HG02571 (cell line): ENCODE results near the gene SLC25A39.
"Not testable (repeated sequence)": the region's sequence is repeated elsewhere in the genome, so short reads cannot be mapped to it uniquely, and the experiment has no call there.

ENCODE experiments used
- ATAC-seq: cut with Tn5 transposase; IDR thresholded peaks from one replicate; pipeline ENCODE4 v1.9.1; 2021; ENCODE audit warnings: mild to moderate bottlenecking, moderate library complexity; ENCODE audit not compliant: unreplicated experiment

SLC25A39 gene

DNA sequence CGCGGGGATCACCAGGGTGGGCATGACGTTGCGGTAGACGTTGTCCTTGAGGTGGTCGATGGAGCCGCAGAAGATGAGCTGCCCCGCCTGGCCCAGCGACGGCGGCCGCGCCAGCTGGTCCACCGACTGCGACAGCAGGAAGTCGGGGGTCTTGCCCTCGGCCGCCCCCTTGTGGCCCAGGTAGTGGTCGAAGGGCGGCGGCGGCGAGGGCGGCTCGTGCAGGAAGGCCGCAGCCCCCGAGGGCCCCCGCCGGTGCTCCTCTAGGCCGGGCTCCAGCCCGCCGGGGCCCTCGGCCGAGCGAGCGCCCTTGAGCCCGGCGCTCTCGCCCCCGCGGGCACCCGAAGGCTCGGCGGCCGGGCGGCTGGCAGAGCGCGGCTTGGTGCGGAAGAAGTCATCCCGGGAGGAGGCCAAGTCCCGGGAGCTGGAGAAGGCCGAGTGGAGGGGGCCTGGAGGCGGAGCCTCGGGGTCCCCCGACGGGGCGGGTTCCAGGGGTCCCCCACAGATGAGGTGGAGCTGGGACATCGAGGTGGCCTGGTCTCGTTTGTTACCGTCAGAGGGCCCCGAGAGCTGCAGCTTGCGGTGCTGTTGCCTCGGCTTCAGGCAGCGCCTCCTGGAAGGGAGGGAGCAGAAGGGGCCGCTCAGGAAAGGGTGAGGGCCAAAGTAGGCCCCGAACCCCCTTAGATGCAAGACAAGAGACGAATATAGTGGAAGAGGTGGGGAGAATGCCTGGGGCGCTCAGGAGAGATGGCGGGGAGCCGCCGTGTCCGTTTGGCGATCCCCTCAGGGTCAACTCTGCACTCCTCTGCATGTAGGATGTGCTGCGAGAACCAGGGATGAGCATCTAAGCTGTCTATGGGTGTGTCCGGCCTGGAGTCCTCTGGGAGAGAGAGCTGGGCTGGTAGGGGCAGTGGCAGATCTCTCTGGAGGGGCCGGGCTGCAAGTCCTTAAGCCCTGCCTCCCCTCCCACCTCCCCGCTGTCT, 30.2 kb upstream of the SLC25A39 start:
- no peak for ATAC-seq

- no peak for ATAC-seq
These were observed 29.2 kb upstream of the SLC25A39 start for GRCh38 chr17:44353672-44354331.

DNA sequence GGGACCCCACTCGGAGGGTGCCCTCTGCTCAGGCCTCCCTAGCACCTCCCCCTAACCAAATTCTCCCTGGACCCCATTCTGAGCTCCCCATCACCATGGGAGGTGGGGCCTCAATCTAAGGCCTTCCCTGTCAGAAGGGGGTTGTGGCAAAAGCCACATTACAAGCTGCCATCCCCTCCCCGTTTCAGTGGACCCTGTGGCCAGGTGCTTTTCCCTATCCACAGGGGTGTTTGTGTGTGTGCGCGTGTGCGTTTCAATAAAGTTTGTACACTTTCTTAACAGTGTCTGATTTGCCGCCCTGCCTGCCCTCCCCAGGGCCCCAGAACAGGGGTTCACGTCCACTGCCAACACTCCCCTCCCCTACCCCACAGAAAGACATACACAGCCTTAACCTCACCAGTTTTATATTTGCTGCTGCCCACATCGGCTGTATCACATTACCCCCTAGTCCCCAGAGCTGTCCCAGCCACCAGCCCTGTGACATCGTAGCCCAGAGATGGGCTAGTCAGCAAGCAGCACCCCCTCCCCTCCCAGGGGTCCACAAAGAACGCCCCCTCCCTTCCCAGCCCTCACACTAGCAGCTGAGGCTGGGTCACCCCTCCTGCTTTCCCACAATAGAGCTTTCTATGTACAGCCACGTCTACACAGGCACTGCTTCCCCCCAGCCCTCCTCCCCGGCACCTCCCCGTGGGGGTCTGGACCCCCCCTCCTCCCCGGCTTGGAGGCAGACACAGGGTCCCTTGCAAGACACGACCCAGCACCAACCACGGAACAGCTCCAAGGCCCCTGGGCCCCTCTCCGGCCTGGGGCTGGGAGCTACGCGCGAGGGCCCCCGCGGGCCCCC, 28.4 kb upstream of the SLC25A39 start:
- ATAC-seq, result no peak

- no peak for ATAC-seq
These were observed 27.6 kb upstream of the SLC25A39 start for GRCh38 chr17:44351961-44352827.

DNA sequence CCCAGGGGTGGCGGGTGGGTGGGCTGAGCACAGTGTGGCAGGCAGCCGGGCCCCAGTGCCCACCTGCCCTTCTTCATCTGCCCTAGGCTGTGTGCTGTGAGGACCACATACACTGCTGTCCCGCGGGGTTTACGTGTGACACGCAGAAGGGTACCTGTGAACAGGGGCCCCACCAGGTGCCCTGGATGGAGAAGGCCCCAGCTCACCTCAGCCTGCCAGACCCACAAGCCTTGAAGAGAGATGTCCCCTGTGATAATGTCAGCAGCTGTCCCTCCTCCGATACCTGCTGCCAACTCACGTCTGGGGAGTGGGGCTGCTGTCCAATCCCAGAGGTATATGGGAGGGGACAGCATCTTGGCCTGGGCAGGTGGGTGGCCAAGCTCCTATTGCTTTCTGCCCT, 26.8 kb upstream of the SLC25A39 start:
- no peak for ATAC-seq

GRCh38 chr17:44350733-44351226, 26.2 kb upstream of the SLC25A39 start:
- no peak for ATAC-seq

- no peak for ATAC-seq
These were observed 25.0 kb upstream of the SLC25A39 start for GRCh38 chr17:44349553-44350070.

- no peak for ATAC-seq
These were observed 24.4 kb upstream of the SLC25A39 start for GRCh38 chr17:44348988-44349364.

DNA sequence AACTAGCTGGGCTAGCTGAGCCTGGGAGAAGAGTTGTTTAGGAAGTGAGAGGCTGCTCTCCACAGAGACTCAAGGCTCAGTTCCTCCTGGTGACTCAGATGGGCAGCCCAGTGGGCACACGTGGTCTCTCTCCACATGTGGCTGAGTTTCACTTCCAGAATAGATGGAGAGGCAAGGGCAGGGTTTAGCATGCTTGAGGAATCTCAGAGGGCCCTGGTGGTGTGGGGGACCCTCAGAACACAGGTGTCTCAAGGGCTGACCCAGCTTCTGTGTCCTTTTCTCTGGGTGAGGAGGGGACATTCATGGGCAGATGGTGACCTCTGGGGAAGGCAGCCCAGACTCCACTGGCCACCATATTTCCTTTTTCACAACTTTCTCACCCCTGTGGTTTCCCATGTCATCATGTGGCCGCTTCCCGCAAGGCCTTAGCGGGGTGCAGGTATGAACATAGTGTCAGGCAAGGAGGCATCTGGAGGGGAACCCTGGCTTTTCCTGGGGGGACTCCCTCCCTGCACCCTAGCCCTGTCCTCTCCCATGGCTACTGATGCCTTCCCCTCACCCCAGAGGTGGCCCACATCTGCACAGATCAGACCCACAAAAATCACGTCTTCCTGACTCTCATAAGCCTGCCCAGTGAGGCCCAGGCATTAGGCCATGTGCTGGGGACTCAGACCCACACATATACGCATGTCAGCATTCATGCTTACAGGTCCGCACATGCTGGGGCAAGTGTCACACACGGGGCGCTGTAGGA, 23.8 kb upstream of the SLC25A39 start:
- ATAC-seq, result peak; percentile 37

DNA sequence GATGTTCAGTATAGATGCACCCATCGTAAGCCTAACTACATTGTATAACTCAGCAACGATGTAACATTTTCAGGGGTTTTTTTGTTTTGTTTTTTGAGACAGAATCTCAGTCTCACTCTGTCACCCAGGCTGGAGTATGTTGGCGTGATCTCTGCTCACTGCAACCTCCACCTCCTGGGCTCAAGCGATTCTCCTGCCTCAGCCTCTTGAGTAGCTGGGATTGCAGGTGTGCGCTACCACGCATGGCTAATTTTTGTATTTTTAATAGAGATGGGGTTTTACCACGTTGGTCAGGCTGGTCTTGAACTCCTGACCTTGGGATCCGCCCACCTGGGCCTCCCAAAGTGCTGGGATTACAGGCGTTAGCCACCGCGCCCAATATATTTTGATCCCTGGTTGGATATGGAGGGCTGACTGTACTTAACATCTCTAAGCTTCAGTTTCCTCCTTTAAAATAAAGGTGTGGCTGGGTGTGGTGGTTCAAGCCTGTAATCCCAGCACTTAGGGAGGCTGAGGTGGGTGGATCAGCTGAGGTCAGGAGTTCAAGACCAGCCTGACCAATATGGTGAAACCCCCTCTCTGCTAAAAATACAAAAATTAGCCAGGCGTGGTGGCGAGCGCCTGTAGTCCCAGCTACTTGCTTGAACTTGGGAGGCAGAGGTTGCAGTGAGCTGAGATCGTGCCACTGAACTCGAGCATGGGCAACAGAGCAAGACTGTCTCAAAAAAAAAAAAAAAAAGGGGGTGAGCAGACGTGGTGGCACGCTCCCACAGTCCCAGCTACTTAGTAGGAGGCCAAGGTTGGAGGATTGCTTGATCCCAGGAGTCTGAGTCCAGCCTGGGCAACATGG, 22.8 kb upstream of the SLC25A39 start:
- not testable (repeated sequence) for ATAC-seq

DNA sequence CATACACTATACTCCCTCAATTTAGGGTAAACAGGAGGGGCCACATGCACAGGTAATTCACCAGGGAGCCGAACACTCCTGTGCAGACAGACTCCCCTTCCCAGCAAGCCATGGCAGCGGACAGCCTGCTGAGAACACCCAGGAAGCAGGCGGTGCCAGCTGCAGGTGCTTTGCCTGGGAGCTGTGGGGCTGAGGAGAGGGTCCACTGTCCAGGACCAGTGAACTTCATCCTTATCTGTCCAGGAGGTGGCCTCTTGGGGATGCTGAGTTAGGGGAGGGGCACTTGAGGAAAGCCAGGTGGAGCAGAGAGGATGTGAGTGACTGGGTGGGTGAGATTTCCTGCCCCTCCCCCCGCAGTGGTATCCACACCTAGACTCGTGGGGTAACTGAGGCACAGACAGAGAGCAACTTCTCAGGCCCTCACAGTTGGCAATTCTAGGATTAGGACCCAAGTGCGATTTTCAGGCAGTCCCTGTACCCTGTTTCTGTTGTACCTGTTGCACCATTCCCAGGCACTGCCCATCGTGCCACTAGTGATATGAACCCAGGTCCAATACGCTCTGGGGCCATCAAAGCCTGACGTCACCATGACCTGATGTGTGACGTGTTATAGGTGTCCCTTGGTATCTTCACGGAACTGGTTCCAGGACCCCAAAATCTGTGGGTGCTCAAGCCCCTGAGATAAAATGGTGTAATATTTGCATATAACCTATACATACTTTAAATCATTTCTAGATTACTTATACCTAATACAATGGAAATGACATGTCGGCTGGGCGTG, 21.6 kb upstream of the SLC25A39 start:
- ATAC-seq, result no peak

GRCh38 chr17:44345454-44346026, 20.9 kb upstream of the SLC25A39 start:
- ATAC-seq, result no peak

DNA sequence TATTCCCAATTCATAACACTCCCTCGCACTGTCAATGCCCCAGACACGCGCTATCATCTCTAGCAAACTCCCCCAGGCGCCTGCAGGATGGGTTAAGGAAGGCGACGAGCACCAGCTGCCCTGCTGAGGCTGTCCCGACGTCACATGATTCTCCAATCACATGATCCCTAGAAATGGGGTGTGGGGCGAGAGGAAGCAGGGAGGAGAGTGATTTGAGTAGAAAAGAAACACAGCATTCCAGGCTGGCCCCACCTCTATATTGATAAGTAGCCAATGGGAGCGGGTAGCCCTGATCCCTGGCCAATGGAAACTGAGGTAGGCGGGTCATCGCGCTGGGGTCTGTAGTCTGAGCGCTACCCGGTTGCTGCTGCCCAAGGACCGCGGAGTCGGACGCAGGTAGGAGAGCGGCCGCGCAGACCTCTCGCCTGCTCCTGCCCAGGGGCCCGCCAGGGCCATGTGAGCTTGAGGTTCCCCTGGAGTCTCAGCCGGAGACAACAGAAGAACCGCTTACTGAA, 20.4 kb upstream of the SLC25A39 start, which contains the start of gene GRN:
TSS of gene GRN (plus strand) at position 364 of the 515 bp plus-strand sequence. CDS start 3,863 bp downstream, outside the sequence.
- peak; percentile 58 for ATAC-seq

- ATAC-seq, result no peak
These were observed 19.0 kb upstream of the SLC25A39 start for GRCh38 chr17:44343510-44344209.

- not testable (repeated sequence) for ATAC-seq
These were observed 15.9 kb upstream of the SLC25A39 start for GRCh38 chr17:44340553-44340952.

DNA sequence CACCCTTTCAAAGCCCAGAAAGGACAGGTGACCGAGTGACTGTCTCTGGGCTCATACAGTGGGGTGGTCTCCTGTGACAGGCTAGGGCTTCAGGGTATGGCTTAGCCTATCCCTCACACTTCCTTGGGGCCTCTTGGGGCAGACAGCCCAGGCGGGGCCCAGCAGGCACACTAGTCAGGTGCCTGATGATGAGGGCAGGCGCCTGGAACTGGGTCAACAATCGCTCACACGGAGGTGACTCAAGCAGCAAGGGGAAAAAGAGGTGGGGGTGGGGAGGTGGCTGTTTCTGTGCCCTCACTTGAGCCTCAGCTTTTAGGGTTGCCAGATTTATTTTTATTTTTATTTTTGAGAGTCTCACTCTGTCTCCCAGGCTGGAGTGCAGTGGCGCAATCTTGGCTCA, 14.1 kb upstream of the SLC25A39 start:
- ATAC-seq, result no peak
